ENCODE measurements around the gene ITPRIPL2.

The ITPRIPL2 gene

GRCh38 chr16:19145010-19145409, 31.2 kb downstream of the ITPRIPL2 start:
- DNase-seq = no peak

- no peak for DNase-seq
Observed at GRCh38 chr16:19147126-19147525, 33.4 kb downstream of the ITPRIPL2 start.

GRCh38 chr16:19147627-19148026, 33.9 kb downstream of the ITPRIPL2 start:
- DNase-seq = no peak

- no peak for DNase-seq
Observed at GRCh38 chr16:19148189-19148588, 34.4 kb downstream of the ITPRIPL2 start.

- no peak for DNase-seq
Observed at GRCh38 chr16:19151310-19151709, 37.5 kb downstream of the ITPRIPL2 start.

- DNase-seq = no peak
Observed at GRCh38 chr16:19152042-19152441, 38.3 kb downstream of the ITPRIPL2 start.

- peak in 1 of 2 donors; percentile 29 for DNase-seq
Observed at GRCh38 chr16:19153876-19154275, 40.1 kb downstream of the ITPRIPL2 start.

- DNase-seq = no peak
Observed at GRCh38 chr16:19162085-19162484, 48.3 kb downstream of the ITPRIPL2 start.

- no peak for DNase-seq
Observed at GRCh38 chr16:19163215-19163614, 49.5 kb downstream of the ITPRIPL2 start.

- no peak for DNase-seq
Observed at GRCh38 chr16:19164285-19164684, 50.5 kb downstream of the ITPRIPL2 start.

GRCh38 chr16:19165101-19165500, 51.3 kb downstream of the ITPRIPL2 start:
- no peak for DNase-seq

GRCh38 chr16:19166500-19166899, 52.7 kb downstream of the ITPRIPL2 start:
- no peak for DNase-seq

- DNase-seq = peak; percentile 70 to 86
Observed at GRCh38 chr16:19167710-19168370, 54.1 kb downstream of the ITPRIPL2 start, which contains the start of gene SYT17. Gene SYT17, plus strand, starts transcription at chr16:19168240. Its CDS starts 407 bp downstream, at chr16:19168647.

GRCh38 chr16:19168371-19169081, 54.8 kb downstream of the ITPRIPL2 start:
- DNase-seq = no peak

GRCh38 chr16:19169082-19169639, 55.4 kb downstream of the ITPRIPL2 start:
- no peak for DNase-seq

GRCh38 chr16:19170043-19170655, 56.4 kb downstream of the ITPRIPL2 start:
- no peak for DNase-seq
